ENCODE measurements around the gene AK5. TPM values are rescaled to one million over a fixed set of nuclear protein-coding genes. Genes with fewer than 3 reads are reported as not detected.

AK5 gene
- total and polyA plus RNA-seq, 12 donors = 0.25 to 1.7 (median 0.87) TPM

- intact Hi-C loops (cut with DNase I) = no loop called here
- no peaks in the 10 kb centered on the region for H3K36me3 ChIP-seq
- DNase-seq (no peak), ATAC-seq (no peak)
- no peaks in the 10 kb centered on the region for H3K4me1 ChIP-seq
- no peak overlapping the region for H3K4me3 ChIP-seq
- peaks cover 0 to 9% (median 0%) of the 10 kb centered on the region in 11 donors for H3K9me3 ChIP-seq
- no peak overlapping the region for H3K27ac ChIP-seq
- peaks cover 0 to 10% (median 0%) of the 10 kb centered on the region in 7 donors for H3K27me3 ChIP-seq
- WGBS, 2 donors = 78 to 81% methylated on average over 3 of the region's 3 CpGs
- TF ChIP-seq CTCF (IDR thresholded peaks at IDR 0.05) = no peak
These were observed 139.8 kb downstream of the AK5 start for GRCh38 chr1:77421504-77422233.

GRCh38 chr1:77424236-77424635 lies 142.4 kb downstream of the AK5 start:
- Histone ChIP-seq H3K27me3 (peaks cover 0 to 10% (median 0%) of the 10 kb centered on the region in 7 donors), H3K4me3 (no peak overlapping the region), H3K4me1 (no peaks in the 10 kb centered on the region), H3K36me3 (no peaks in the 10 kb centered on the region), H3K27ac (no peak overlapping the region), H3K9me3 (peaks cover 0 to 27% (median 12%) of the 10 kb centered on the region in 11 donors)
- intact Hi-C loops (cut with DNase I) = no loop called here
- DNase-seq = no peak
- ATAC-seq = no peak
- no peak for TF ChIP-seq CTCF (IDR thresholded peaks at IDR 0.05)

GRCh38 chr1:77428068-77428467 lies 146.2 kb downstream of the AK5 start:
- Histone ChIP-seq H3K4me3 (no peak overlapping the region), H3K36me3 (no peaks in the 10 kb centered on the region), H3K9me3 (peaks cover 0 to 27% (median 12%) of the 10 kb centered on the region in 11 donors), H3K27ac (no peak overlapping the region), H3K27me3 (no peaks in the 10 kb centered on the region), H3K4me1 (peaks cover 0 to 26% (median 0%) of the 10 kb centered on the region in 9 donors)
- intact Hi-C loops (cut with DNase I) = no loop called here
- TF ChIP-seq CTCF (IDR thresholded peaks at IDR 0.05) = no peak
- ATAC-seq (no peak), DNase-seq (no peak)
- WGBS, 2 donors = 72 to 78% methylated on average over 1 of the region's 1 CpG

- WGBS, 2 donors = 59 to 77% methylated on average over 4 of the region's 4 CpGs
- intact Hi-C loops (cut with DNase I) = no loop called here
- Histone ChIP-seq H3K9me3 (peaks cover 0 to 23% (median 12%) of the 10 kb centered on the region in 11 donors), H3K27ac (peak overlapping the region in 3 of 10 donors; percentile 14 to 74 (median 59)), H3K27me3 (no peaks in the 10 kb centered on the region), H3K4me3 (no peak overlapping the region), H3K36me3 (no peaks in the 10 kb centered on the region), H3K4me1 (peaks cover 0 to 26% (median 0%) of the 10 kb centered on the region in 9 donors)
- ATAC-seq (peak in 1 of 8 donors; percentile 33), DNase-seq (no peak)
- TF ChIP-seq CTCF (IDR thresholded peaks at IDR 0.05) = no peak
These were observed 149.3 kb downstream of the AK5 start for GRCh38 chr1:77430966-77431690.
